Measurements from ENCODE around the gene ZNF654.

DNA sequence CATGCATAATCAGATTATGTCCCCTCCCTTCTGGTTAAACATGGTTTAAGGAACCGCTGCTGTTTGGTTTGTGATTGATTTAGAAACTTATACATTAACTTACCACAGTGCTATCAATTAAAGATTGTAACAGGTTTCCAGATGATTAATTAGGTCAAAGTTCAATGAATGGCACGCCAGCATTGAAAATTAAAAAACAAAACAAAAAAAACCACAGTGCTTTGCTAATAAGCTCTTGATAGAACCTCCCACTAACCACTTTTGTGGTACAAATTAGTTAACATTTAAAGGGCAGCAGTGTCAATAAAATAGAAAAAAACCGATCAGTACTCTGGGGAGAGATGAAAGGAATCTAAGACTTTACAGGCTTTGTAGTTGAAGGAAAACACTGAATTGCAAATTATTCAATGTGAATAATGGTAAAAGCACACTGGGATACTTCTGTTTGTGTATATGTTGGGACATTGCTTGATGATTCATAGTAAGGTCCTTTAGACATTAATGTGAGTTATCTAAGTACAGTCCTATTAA is 83.1 kb downstream of the ZNF654 start:
- TF ChIP-seq, protein P1, sequence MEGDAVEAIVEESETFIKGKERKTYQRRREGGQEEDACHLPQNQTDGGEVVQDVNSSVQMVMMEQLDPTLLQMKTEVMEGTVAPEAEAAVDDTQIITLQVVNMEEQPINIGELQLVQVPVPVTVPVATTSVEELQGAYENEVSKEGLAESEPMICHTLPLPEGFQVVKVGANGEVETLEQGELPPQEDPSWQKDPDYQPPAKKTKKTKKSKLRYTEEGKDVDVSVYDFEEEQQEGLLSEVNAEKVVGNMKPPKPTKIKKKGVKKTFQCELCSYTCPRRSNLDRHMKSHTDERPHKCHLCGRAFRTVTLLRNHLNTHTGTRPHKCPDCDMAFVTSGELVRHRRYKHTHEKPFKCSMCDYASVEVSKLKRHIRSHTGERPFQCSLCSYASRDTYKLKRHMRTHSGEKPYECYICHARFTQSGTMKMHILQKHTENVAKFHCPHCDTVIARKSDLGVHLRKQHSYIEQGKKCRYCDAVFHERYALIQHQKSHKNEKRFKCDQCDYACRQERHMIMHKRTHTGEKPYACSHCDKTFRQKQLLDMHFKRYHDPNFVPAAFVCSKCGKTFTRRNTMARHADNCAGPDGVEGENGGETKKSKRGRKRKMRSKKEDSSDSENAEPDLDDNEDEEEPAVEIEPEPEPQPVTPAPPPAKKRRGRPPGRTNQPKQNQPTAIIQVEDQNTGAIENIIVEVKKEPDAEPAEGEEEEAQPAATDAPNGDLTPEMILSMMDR (IDR thresholded peaks at IDR 0.05), result no peak
- TF ChIP-seq POLR2A (IDR thresholded peaks at IDR 0.05; ENCODE audit: low read depth) (no peak), EP300 (IDR thresholded peaks at IDR 0.05) (no peak)

Data from esophagus muscularis mucosa (tissue), 4 donors.